Kidney (tissue), 14 donors: ENCODE measurements around the gene LIMK2. TPM values are rescaled to one million over a fixed set of nuclear protein-coding genes. Genes with fewer than 3 reads are reported as not detected.

Experiments
- DNase-seq, 5 donors: peaks; one replicate each; pipeline ENCODE4 v3.0.0-alpha.2; 2013 to 2020
- FAIRE-seq: peaks from 2 replicates; lab custom pipeline; 2012; peaks lifted over from hg19 to GRCh38; lab: Jason Lieb, UNC
- H3K27ac ChIP-seq, 2 donors: one replicate each; pipeline ENCODE4 v1.7.0; 2013; ENCODE audit warnings: low read depth in 2 of 2, low read length in 2 of 2, inconsistent platforms in 1 of 2
- H3K27me3 ChIP-seq: one replicate; pipeline ENCODE4 v1.7.1; 2013; ENCODE audit warnings: low read length, inconsistent platforms; ENCODE audit not compliant: control insufficient read depth, insufficient read depth
- H3K36me3 ChIP-seq, 3 donors: one replicate each; pipeline versions ENCODE4 v1.7.0 to v1.7.1; 2013; ENCODE audit warnings: low read length in 3 of 3, control low read depth in 1 of 3, inconsistent platforms in 1 of 3; ENCODE audit not compliant: insufficient read depth in 3 of 3, control insufficient read depth in 2 of 3
- H3K4me1 ChIP-seq, 3 donors: one replicate each; pipeline versions ENCODE4 v1.7.0 to v1.7.1; 2013; ENCODE audit warnings: low read length in 3 of 3, inconsistent platforms in 1 of 3, low read depth in 1 of 3; ENCODE audit not compliant: control insufficient read depth in 2 of 3, insufficient read depth in 2 of 3
- H3K4me3 ChIP-seq, 3 donors: one replicate each; pipeline versions ENCODE4 v1.7.0 to v1.8.1; 2013; ENCODE audit warnings: low read length in 3 of 3, control low read depth in 1 of 3, inconsistent platforms in 1 of 3
- H3K9ac ChIP-seq, 3 donors: one replicate each; pipeline versions ENCODE4 v1.7.0 to v1.7.1; 2013; ENCODE audit warnings: low read length in 3 of 3, control low read depth in 1 of 3, inconsistent platforms in 1 of 3
- H3K9me3 ChIP-seq, 3 donors: one replicate each; pipeline versions ENCODE4 v1.7.0 to v1.7.1; 2013; ENCODE audit warnings: low read length in 3 of 3, control low read depth in 1 of 3, inconsistent platforms in 1 of 3; ENCODE audit not compliant: control insufficient read depth in 2 of 3, insufficient read depth in 1 of 3
- intact Hi-C: fragments of 100-400 bp; cut with DNase I; formaldehyde crosslinking; loops from one replicate; pipeline ENCODE4 v1.11.1; 2022
- polyA plus RNA-seq: library from polyadenylated mRNA; stranded (reverse); fragments of 350-450 nt; fragmentation: Illumina TruSeq; extraction: RNeasy Lipid Tissue Mini Kit (QIAGEN cat#74804); gene quantifications from one replicate; pipeline ENCODE4 v1.2.3, GENCODE V29; 2014; ENCODE audit warnings: low read depth, low replicate concordance; ENCODE audit not compliant: insufficient read depth
- total RNA-seq: library from RNA; stranded (reverse); fragmentation: NEBNext Ultra II Directional; extraction: Animal tissue kit (Norgen Biotek cat#: 25700); gene quantifications from one replicate; pipeline ENCODE4 v1.2.1, GENCODE V29; 2021
- TF ChIP-seq, protein P1 (sequence below): IDR thresholded peaks from 3 replicates; pipeline ENCODE4 v1.5.1; 2012; ENCODE audit warnings: mild to moderate bottlenecking, moderate library complexity, borderline replicate concordance; ENCODE audit not compliant: insufficient read depth; ENCODE audit errors: extremely low read depth
- donor health status: control.
- donor health status: control.
- donor health status: control.
- donor health status: control.
- donor health status: control.
- donor health status: DM: yes; HTN: yes; CAD: no.
- donor health status: Normal renal cell carcinoma (clear cell type).

Gene LIMK2
- total and polyA plus RNA-seq, 2 donors from 2014 or later, result 20.3 to 48.2 TPM

DNA sequence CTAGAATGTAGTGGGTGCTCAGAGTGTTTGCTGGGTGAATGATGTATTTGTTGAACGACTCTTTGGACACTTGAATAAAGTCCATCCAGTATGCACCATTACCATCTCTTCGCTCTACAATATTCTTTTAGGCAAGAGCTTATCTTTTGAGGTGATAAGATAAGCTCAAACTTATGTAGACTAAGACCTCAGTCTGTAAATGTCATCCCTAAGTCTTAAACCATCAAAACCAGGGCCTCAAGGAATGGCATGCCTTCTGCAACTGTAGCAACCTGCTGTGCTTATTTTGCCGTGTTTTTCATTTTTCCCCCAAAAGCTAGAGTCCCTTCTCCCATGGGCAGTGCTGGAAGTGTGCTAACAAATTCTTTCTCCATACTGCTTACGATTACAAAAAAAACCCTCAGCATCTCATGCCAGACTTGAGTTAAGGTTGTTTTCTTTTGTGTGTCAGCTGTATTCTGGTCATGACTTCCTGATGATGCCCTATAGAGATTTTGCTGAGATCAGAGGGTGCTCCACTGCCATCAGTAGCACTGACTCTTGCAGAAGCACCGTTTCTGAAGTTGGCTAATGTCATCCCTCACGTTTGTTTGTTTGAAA is 27.8 kb downstream of the LIMK2 start:
- H3K27me3 ChIP-seq, result no peaks in the 10 kb centered on the region
- H3K27ac ChIP-seq, result no peak overlapping the region
- intact Hi-C loops, result no loop called here
- no peak overlapping the region for H3K4me3 ChIP-seq
- DNase-seq, result no peak
- H3K36me3 ChIP-seq, result no peaks in the 10 kb centered on the region
- H3K9ac ChIP-seq, result no peak overlapping the region
- FAIRE-seq, result no peak
- TF ChIP-seq, protein P1, sequence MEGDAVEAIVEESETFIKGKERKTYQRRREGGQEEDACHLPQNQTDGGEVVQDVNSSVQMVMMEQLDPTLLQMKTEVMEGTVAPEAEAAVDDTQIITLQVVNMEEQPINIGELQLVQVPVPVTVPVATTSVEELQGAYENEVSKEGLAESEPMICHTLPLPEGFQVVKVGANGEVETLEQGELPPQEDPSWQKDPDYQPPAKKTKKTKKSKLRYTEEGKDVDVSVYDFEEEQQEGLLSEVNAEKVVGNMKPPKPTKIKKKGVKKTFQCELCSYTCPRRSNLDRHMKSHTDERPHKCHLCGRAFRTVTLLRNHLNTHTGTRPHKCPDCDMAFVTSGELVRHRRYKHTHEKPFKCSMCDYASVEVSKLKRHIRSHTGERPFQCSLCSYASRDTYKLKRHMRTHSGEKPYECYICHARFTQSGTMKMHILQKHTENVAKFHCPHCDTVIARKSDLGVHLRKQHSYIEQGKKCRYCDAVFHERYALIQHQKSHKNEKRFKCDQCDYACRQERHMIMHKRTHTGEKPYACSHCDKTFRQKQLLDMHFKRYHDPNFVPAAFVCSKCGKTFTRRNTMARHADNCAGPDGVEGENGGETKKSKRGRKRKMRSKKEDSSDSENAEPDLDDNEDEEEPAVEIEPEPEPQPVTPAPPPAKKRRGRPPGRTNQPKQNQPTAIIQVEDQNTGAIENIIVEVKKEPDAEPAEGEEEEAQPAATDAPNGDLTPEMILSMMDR, result no peak
- H3K9me3 ChIP-seq, result no peaks in the 10 kb centered on the region
- H3K4me1 ChIP-seq, result no peaks in the 10 kb centered on the region

- FAIRE-seq (no peak), DNase-seq (no peak)
- Histone ChIP-seq H3K27ac (no peak overlapping the region), H3K4me3 (no peak overlapping the region), H3K36me3 (no peaks in the 10 kb centered on the region), H3K4me1 (no peaks in the 10 kb centered on the region), H3K9me3 (no peaks in the 10 kb centered on the region), H3K9ac (no peak overlapping the region), H3K27me3 (no peaks in the 10 kb centered on the region)
- TF ChIP-seq, protein P1, result no peak
- intact Hi-C loops, result no loop called here
These were observed 29.1 kb downstream of the LIMK2 start for GRCh38 chr22:31241200-31241599.

DNA sequence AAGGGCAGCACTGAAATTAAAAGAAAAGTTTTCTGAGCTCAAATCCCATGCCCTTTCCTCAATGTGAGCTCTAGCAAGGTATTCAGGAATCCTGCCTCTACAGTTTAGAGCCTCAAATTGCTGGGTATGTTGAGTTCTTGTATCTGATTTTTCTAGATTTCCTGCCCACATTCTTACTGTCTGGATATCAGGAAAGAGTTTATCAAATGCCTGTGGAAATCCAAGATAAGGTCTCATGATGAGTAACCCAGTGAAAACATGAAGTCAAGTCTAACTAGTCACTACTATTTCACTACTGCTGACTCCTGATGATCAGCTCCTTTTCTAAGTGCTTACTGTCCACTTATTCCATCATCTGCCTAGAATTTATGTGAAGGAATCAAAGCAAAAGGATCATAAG is 29.8 kb downstream of the LIMK2 start:
- Histone ChIP-seq H3K4me3 (no peak overlapping the region), H3K27ac (no peak overlapping the region), H3K9me3 (no peaks in the 10 kb centered on the region), H3K27me3 (no peaks in the 10 kb centered on the region), H3K36me3 (no peaks in the 10 kb centered on the region), H3K9ac (no peak overlapping the region), H3K4me1 (no peaks in the 10 kb centered on the region)
- no peak for FAIRE-seq
- TF ChIP-seq, protein P1, result no peak
- DNase-seq, result no peak
- intact Hi-C loops, result no loop called here
